A549 (cell line): ENCODE data around the gene SLC38A4.

Source experiments
- CHD2 ChIP-seq: fragments of 150-350 bp; IDR thresholded peaks from 2 replicates; pipeline ENCODE4 v1.6.1; 2014; ENCODE audit warnings: low read length; ENCODE audit not compliant: partially characterized antibody
- RFX5 ChIP-seq: fragments of 450-650 bp; IDR thresholded peaks from 2 replicates; pipeline ENCODE4 v1.7.1; 2014; ENCODE audit warnings: antibody characterized with exemption, mild to moderate bottlenecking, moderate library complexity
- TF ChIP-seq, protein P1 (sequence below): fragments of >200 bp; sonication (Bioruptor Twin); formaldehyde crosslinking; IDR thresholded peaks from 3 replicates; pipeline ENCODE4 v1.5.1; 2016

GRCh38 chr12:46843811-46844210 lies 18.0 kb upstream of the SLC38A4 start:
- TF ChIP-seq, protein P1, sequence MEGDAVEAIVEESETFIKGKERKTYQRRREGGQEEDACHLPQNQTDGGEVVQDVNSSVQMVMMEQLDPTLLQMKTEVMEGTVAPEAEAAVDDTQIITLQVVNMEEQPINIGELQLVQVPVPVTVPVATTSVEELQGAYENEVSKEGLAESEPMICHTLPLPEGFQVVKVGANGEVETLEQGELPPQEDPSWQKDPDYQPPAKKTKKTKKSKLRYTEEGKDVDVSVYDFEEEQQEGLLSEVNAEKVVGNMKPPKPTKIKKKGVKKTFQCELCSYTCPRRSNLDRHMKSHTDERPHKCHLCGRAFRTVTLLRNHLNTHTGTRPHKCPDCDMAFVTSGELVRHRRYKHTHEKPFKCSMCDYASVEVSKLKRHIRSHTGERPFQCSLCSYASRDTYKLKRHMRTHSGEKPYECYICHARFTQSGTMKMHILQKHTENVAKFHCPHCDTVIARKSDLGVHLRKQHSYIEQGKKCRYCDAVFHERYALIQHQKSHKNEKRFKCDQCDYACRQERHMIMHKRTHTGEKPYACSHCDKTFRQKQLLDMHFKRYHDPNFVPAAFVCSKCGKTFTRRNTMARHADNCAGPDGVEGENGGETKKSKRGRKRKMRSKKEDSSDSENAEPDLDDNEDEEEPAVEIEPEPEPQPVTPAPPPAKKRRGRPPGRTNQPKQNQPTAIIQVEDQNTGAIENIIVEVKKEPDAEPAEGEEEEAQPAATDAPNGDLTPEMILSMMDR: no peak
- TF ChIP-seq CHD2 (no peak), RFX5 (no peak)
